ENCODE data around the gene IFT57.
"Not testable (repeated sequence)": the region's sequence is repeated elsewhere in the genome, so short reads cannot be mapped to it uniquely, and the experiment has no call there.

Gene IFT57

GRCh38 chr3:108158251-108158650, 64.0 kb downstream of the IFT57 start:
- Mint-ChIP-seq H3K27ac (no peak overlapping the region), H3K9me3 (no peaks in the 10 kb centered on the region), H3K36me3 (peaks cover 18% of the 10 kb centered on the region), H3K4me1 (peaks cover 7% of the 10 kb centered on the region), H3K4me3 (no peak overlapping the region)
- DNase-seq (ENCODE audit: low spot score in 2 of 2) (no peak), ATAC-seq (no peak)

GRCh38 chr3:108157273-108157672, 65.0 kb downstream of the IFT57 start:
- H3K4me1 Mint-ChIP-seq = peaks cover 13% of the 10 kb centered on the region
- H3K9me3 Mint-ChIP-seq = no peaks in the 10 kb centered on the region
- H3K36me3 Mint-ChIP-seq = peaks cover 13% of the 10 kb centered on the region
- no peak overlapping the region for H3K27ac Mint-ChIP-seq
- DNase-seq (ENCODE audit: low spot score in 2 of 2) (no peak), ATAC-seq (no peak)
- H3K4me3 Mint-ChIP-seq = no peak overlapping the region

DNA sequence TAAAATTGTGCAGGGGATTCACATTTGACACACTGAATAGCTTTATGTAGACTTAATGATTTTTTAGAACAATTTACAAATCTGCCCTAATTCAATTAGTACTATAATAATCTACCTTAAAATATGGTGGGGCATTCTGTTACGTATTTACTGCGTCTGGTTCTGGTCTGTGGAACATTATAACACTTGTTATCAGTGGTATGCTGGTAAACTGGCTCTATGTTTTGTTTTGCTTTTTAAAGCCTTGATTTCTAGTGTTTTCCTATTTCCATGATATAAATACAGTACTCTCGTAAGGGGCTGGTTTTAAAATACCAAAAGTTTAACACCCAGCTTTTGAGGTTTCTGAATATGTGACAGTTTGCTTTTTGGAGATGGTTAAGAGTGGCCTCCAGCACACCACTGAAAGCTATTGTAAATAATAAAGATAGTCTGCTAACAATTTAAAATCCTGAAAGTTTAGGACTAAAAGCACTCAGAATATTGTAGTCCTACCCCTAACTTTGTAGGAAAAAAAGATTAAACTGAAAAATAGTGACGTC, 65.8 kb downstream of the IFT57 start:
- Mint-ChIP-seq H3K4me1 (peaks cover 13% of the 10 kb centered on the region), H3K4me3 (no peak overlapping the region), H3K9me3 (no peaks in the 10 kb centered on the region), H3K36me3 (peaks cover 8% of the 10 kb centered on the region), H3K27ac (no peak overlapping the region)
- no peak for DNase-seq (ENCODE audit: low spot score in 2 of 2)
- ATAC-seq = no peak

GRCh38 chr3:108155642-108156041, 66.6 kb downstream of the IFT57 start:
- H3K36me3 Mint-ChIP-seq; H3K4me3 Mint-ChIP-seq; ATAC-seq; DNase-seq (ENCODE audit: low spot score in 2 of 2); H3K9me3 Mint-ChIP-seq; H3K27ac Mint-ChIP-seq: not testable (repeated sequence)
- H3K4me1 Mint-ChIP-seq = peaks cover 13% of the 10 kb centered on the region

DNA sequence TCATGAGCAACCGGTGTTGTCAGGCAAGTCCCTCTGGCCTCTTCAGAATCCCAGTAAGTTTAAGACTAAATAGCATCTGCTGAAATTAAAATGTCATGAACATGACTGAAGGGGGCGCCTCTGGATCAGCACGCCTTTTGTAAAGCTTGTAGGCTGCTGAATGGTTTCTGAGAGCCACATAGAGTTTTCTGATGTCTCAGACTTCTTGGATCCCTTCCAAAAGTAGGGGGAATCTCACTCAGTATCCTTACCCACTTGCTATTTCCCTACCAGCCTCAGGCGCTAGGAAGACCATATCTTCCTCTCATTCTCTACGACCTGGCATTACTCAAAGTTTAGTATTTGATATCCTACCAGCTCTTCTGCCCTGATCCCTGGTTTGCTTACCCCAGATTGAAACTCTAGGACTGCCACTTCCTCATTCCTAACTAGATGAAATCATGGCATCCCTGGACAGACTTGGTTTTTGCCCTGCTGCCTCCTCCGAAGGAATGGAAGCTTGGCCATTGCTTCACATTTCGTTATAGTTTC, 68.7 kb downstream of the IFT57 start:
- peak; percentile 72 for ATAC-seq
- Mint-ChIP-seq H3K36me3 (no peaks in the 10 kb centered on the region), H3K4me3 (no peak overlapping the region), H3K9me3 (no peaks in the 10 kb centered on the region), H3K27ac (no peak overlapping the region), H3K4me1 (peaks cover 13% of the 10 kb centered on the region)
- DNase-seq (ENCODE audit: low spot score in 2 of 2) = peak in 1 of 2 donors; percentile 67

DNA sequence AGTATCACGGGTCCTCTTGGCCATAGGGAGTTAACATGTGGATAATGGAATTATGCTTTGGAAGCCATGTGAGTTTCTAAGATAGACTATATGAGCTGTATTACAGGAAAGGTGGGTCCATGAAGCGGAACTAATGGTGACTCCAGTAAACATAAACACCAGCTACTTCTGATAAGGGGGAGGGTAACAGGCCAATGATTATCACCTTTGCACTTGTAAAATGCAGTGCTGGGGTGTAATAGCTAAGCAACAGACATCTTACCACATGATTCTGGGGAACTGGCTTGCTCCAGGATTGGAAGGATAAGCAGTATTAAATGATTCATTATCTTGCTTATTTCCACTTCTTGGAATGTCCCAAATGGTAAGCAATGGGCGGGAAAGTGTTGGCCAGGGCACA, 70.0 kb downstream of the IFT57 start:
- Mint-ChIP-seq H3K4me1 (peaks cover 13% of the 10 kb centered on the region), H3K4me3 (no peak overlapping the region), H3K9me3 (no peaks in the 10 kb centered on the region), H3K27ac (no peak overlapping the region), H3K36me3 (no peaks in the 10 kb centered on the region)
- ATAC-seq (no peak), DNase-seq (ENCODE audit: low spot score in 2 of 2) (no peak)

DNA sequence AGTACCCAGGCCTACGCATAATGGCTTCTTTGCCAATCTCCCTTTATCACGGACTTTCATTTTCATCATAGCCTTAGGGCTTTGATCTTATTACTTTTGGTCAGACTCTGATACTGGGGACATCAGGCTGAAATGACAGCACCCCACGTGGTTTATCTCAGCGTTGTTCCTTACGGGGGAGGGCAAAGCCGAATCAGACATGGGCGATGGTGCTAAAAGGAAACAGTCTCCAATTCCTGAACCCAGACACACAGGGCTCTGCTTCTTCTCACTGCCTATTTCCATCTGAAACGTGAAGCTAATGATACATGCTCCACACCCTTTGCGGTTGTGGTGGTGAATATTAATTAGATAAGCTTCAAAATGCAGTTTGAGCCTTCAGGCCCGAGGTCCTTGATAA, 72.0 kb downstream of the IFT57 start:
- no peaks in the 10 kb centered on the region for H3K36me3 Mint-ChIP-seq
- no peak for ATAC-seq
- H3K4me3 Mint-ChIP-seq = no peak overlapping the region
- DNase-seq (ENCODE audit: low spot score in 2 of 2) = no peak
- no peaks in the 10 kb centered on the region for H3K9me3 Mint-ChIP-seq
- H3K27ac Mint-ChIP-seq = no peak overlapping the region
- peaks cover 13% of the 10 kb centered on the region for H3K4me1 Mint-ChIP-seq

DNA sequence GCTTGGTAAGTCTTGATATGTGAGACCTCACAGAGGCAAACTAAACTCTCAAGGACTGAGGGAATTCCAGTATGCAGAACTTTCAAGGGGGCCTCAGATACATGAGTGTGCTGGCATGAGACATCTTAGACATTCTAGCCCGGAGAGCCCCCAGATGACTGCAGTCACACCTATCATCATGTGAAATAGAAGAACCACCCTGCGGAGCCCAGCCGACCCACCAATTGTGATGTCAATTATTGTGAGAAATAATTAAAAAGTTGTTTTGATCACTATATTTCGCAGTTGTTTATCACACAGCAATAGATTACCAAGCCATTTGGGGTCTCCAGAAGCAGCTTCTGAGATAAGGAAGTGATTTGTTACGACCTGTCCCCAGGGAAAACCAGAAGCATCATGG, 76.1 kb downstream of the IFT57 start:
- DNase-seq (ENCODE audit: low spot score in 2 of 2) = no peak
- H3K9me3 Mint-ChIP-seq = no peaks in the 10 kb centered on the region
- H3K4me1 Mint-ChIP-seq = peaks cover 6% of the 10 kb centered on the region
- no peak overlapping the region for H3K27ac Mint-ChIP-seq
- H3K4me3 Mint-ChIP-seq = no peak overlapping the region
- ATAC-seq = no peak
- peaks cover 10% of the 10 kb centered on the region for H3K36me3 Mint-ChIP-seq

DNA sequence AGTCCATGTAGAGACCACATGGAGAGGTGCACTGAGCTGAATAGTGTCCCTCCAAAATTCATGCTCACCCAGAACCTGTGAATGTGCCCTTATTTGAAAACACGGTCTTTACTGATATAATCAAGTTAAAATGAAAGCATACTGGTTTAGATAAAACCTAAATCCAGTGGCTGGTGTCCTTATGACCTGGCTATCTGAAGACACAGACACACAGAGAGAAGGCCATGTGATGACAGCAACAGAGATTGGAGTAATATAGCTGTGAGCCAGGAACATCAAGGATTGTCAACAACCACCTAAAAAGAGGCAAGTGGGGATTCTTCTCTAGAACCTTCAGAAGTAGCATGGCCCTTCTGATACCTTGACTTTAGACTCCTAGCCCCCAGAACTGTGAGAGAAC, 76.6 kb downstream of the IFT57 start:
- Mint-ChIP-seq H3K4me3 (no peak overlapping the region), H3K27ac (no peak overlapping the region), H3K36me3 (peaks cover 10% of the 10 kb centered on the region), H3K9me3 (no peaks in the 10 kb centered on the region), H3K4me1 (peaks cover 6% of the 10 kb centered on the region)
- DNase-seq (ENCODE audit: low spot score in 2 of 2) (no peak), ATAC-seq (no peak)

GRCh38 chr3:108137460-108137814, 84.8 kb downstream of the IFT57 start:
- ATAC-seq (no peak), DNase-seq (ENCODE audit: low spot score in 2 of 2) (no peak)
- Mint-ChIP-seq H3K9me3 (no peaks in the 10 kb centered on the region), H3K36me3 (peaks cover 71% of the 10 kb centered on the region), H3K4me3 (no peak overlapping the region), H3K27ac (no peak overlapping the region), H3K4me1 (peaks cover 53% of the 10 kb centered on the region)

DNA sequence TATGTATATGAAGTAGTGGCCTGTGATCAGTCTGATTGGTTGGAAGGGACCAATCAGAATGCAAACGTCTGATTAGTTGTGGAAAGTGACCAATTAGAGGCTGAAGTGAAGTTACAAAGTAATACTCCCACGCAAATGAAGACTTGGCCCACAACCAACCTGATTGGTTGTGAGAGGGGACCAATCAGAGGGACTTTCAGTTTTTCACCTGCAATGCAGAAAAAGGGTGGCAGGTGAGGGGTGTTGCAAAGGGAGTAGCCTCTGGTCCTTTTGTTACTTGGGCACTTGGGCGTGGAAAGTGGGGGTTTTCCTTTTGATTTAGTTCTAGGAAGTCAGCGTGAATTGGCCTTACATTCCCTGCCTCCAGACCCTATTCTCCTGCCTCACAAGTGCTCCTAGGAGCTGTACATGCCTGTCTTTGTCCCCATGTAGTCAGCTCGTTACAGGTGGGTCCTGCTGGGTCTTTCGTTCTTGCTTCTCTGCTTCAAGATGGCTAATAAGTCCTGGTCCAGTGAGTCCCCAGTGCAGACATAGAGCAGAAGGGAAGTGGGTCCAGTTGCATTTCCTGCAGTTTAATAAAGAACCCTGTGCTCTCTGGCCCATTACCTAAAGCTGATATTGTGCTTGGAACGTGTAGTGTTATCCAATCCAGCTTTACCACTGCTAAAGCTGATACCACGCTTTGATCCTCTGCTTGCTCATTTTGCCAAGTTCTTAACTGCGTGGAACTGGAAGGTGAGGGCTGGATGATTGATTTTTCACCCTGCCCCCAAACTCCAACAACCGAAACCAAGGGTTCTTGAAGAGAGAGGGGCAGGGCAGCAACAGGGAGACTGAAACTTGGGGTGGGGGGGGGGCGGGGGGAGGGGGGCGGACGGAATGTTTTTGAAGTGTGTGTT, 85.4 kb downstream of the IFT57 start:
- Mint-ChIP-seq H3K36me3 (peaks cover 73% of the 10 kb centered on the region), H3K9me3 (no peaks in the 10 kb centered on the region), H3K4me1 (peaks cover 54% of the 10 kb centered on the region), H3K27ac (peak overlapping the region; percentile 29), H3K4me3 (no peak overlapping the region)
- ATAC-seq = no peak
- DNase-seq (ENCODE audit: low spot score in 2 of 2) = no peak

DNA sequence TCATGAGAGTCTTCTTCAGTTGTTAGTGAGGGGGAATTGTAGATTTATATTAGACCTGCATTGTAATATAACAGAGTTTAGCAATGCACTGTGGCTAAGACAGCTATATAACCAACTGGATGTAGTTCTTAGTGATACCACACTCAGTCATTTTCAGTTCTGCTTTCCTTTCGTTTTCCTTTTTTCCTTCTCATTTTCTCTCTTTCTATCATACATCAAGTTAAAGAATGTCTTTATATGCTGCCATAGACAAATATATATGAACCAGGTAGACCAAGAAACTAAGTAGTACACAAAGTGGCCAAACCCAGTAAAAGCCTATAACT, 87.7 kb downstream of the IFT57 start:
- H3K36me3 Mint-ChIP-seq = peaks cover 79% of the 10 kb centered on the region
- peak overlapping the region; percentile 81 for H3K4me3 Mint-ChIP-seq
- DNase-seq (ENCODE audit: low spot score in 2 of 2) (no peak), ATAC-seq (peak; percentile 31)
- H3K9me3 Mint-ChIP-seq = no peaks in the 10 kb centered on the region
- H3K27ac Mint-ChIP-seq = peak overlapping the region; percentile 91
- H3K4me1 Mint-ChIP-seq = peaks cover 67% of the 10 kb centered on the region

- peak overlapping the region; percentile 91 for H3K27ac Mint-ChIP-seq
- peaks cover 78% of the 10 kb centered on the region for H3K36me3 Mint-ChIP-seq
- DNase-seq (ENCODE audit: low spot score in 2 of 2) = no peak
- peak overlapping the region; percentile 81 for H3K4me3 Mint-ChIP-seq
- H3K4me1 Mint-ChIP-seq = peaks cover 72% of the 10 kb centered on the region
- no peaks in the 10 kb centered on the region for H3K9me3 Mint-ChIP-seq
- peak; percentile 52 for ATAC-seq
Measured at GRCh38 chr3:108133858-108134554, 88.2 kb downstream of the IFT57 start.

GRCh38 chr3:108133048-108133369, 89.2 kb downstream of the IFT57 start:
- no peak for DNase-seq (ENCODE audit: low spot score in 2 of 2)
- peak overlapping the region; percentile 91 for H3K27ac Mint-ChIP-seq
- H3K9me3 Mint-ChIP-seq = peaks cover 4% of the 10 kb centered on the region
- ATAC-seq = no peak
- H3K36me3 Mint-ChIP-seq = peaks cover 79% of the 10 kb centered on the region
- peak overlapping the region; percentile 81 for H3K4me3 Mint-ChIP-seq
- peaks cover 82% of the 10 kb centered on the region for H3K4me1 Mint-ChIP-seq

DNA sequence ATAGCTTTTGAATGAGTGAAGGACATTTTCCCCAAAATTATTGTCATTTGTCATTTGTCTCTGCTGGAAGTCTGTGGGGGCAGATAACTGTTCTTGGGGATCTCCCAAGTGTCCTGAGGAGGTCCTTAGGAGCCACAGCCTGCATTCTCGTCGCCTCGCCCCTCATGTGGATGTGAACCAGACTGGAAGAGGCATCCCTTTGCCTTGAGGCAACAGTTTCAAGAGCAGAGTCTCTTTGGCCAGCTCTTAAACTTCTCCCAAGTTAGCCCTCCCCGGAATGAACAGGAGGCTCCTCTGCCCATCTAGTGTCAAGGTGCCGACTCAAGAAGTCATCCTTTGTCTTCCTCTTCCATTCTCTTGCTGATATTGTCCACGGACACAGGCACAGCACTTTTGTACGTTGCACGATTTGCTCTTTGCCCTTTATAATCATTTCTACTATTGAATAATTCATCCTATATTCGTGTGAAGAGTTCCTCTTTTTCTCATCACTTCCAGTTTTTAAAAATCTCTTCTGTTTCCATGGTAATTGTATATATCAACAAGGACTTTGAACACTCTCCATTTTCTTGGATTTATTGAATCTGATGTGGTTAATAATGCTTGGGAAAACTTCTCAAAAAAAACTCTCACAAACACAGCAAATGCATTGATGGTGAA, 90.6 kb downstream of the IFT57 start:
- H3K4me3 Mint-ChIP-seq = peak overlapping the region; percentile 81
- H3K4me1 Mint-ChIP-seq = peaks cover 84% of the 10 kb centered on the region
- H3K36me3 Mint-ChIP-seq = peaks cover 75% of the 10 kb centered on the region
- ATAC-seq = no peak
- peaks cover 4% of the 10 kb centered on the region for H3K9me3 Mint-ChIP-seq
- DNase-seq (ENCODE audit: low spot score in 2 of 2) = no peak
- peak overlapping the region; percentile 91 for H3K27ac Mint-ChIP-seq

All from stimulated activated effector memory CD8-positive, alpha-beta T cell treated with anti-CD3 and anti-CD28 coated beads, Interleukin-12 subunit alpha, Interleukin-12 subunit beta, amount 100 ng/mL, for 72 hours (primary cell).